ENCODE data around the gene ADAM12.

ADAM12 gene

GRCh38 chr10:126135177-126135576 is 253.1 kb downstream of the ADAM12 start:
- peak in 1 of 5 experiments; percentile 11 for DNase-seq

DNA sequence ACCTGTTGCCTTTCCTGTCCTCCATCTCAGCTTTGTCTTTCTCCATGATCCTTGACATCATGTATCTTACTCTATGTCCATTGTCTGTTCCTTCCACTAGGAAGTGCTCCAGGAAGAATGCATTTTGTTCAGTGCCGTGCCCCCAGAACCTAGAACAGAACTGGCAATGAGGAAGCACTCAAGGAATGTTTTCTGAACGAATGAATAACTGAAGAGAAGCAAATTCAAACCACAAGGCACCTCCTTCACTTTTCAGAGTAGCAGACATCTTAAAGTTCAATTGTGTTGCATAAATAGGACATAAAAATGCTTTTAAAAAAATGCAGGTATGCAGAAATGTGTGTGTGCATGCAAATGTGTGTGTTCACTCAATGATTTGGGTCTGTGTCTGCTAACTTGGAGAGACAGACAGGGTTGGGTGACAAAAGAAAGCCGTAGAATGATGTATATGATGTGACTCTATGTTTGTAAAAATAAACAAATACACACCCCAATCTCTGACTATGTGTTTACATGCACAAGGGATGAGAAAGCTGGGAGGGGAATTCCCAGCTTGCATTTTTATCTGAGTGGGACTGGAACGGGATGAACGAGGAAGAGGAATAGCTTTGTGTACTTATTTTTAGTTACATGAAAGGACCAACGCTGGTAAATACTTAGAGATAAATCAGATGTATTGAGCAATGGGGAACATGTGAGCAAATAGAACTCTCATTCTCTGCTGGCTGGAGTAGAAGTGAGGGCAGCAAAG is 254.2 kb downstream of the ADAM12 start:
- no peak for DNase-seq

- no peak for DNase-seq
These were observed 255.1 kb downstream of the ADAM12 start for GRCh38 chr10:126133082-126133620.

GRCh38 chr10:126131341-126131740 is 256.9 kb downstream of the ADAM12 start:
- DNase-seq: no peak

DNA sequence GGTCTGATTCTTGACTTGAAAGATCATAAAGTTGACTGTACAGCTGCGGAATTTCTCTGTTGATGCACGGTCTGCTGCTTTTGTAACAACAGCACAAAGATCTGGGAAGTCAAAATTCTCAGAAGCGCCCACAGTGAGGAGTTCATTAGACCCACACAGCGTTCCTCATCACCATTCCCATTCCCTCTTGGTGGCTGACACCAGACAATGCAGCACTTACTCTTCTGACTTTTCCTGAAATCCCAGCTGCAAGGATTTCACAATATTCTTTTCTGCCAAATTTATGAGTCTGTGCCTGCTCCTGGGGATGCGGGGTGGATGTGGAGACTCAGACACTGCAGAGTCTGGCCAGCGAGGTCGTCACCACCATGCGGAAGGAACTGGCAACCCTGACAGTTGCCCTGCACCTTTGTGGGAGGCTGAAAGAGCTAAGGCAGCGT is 258.0 kb downstream of the ADAM12 start:
- no peak for DNase-seq

DNA sequence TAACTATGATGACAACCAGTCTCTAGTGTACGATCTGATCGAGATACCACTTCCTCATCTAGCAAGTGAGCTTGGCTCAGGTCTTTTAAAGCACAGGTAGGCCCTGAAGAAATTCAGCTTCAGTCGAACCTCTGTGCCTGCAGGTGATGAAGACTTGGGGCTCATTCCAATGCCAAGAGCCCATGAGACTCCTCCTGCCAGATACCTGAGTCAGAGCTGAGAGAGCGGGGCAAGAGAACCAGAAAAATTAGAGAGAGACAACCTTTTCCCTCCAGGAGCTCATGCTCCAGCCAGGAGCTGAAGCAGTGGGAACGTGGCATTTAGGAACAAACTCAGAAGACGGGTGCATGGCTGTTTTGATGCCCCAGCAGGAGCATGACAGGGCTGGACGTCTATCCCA is 259.3 kb downstream of the ADAM12 start:
- no peak for DNase-seq

DNA sequence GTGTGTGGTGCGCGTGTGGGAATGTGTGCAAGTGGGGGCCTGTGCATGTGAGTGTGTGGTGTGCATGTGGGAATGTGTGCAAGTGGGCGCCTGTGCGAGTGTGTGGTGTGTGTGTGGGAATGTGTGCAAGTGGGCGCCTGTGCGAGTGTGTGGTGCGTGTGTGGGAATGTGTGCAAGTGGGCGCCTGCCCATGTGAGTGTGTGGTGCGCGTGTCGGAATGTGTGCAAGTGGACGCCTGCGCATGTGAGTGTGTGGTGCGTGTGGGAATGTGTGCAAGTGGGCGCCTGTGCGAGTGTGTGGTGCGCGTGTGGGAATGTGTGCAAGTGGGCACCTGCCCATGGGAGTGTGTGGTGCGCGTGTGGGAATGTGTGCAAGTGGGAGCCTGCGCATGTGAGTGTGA is 259.7 kb downstream of the ADAM12 start:
- DNase-seq: no peak

- no peak for DNase-seq
These were observed 260.7 kb downstream of the ADAM12 start for GRCh38 chr10:126127481-126128029.

- DNase-seq: no peak
These were observed 261.4 kb downstream of the ADAM12 start for GRCh38 chr10:126126866-126127265.

- no peak for DNase-seq
These were observed 262.3 kb downstream of the ADAM12 start for GRCh38 chr10:126126023-126126422.

- no peak for DNase-seq
These were observed 263.5 kb downstream of the ADAM12 start for GRCh38 chr10:126124668-126125349.

DNA sequence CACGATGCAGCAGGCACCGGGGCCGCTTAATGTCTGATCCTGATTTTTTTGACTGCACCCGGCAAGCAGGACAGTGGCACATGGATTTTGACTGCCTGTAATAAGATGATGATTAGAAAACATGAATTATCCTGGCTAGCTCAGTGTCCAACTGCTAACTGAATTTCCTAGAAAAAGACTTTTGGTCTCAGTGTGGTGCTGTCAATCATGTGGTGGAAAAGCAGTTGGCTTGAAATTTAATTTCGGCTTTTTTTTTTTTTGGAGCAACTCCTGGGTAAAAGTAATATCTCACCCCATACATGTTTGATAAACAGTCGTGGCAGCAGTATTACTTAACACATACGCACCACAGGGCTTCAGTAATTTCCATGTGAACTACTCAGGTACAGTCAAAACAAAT is 264.2 kb downstream of the ADAM12 start:
- no peak for DNase-seq

DNA sequence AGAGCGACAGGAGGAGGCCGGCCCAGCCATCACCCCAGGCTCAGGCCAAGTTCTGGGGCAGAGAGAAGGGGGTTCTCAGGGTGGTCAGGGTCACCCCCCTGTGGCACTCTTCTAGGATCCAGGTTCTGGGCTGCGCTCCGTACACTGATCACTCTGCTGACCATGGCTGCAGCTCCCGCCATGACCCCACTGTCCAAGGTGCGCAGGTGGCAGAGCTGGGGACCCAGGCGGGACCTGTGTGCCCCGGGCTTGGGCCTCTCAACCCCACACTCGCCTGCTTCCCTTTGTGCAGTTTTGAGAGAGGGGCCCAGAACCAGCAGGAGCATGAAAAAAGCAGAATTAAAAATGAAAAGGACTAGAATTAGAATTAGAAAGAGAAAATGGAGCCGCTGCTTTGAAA is 264.8 kb downstream of the ADAM12 start:
- no peak for DNase-seq

- DNase-seq: no peak
These were observed 265.4 kb downstream of the ADAM12 start for GRCh38 chr10:126122881-126123280.

DNA sequence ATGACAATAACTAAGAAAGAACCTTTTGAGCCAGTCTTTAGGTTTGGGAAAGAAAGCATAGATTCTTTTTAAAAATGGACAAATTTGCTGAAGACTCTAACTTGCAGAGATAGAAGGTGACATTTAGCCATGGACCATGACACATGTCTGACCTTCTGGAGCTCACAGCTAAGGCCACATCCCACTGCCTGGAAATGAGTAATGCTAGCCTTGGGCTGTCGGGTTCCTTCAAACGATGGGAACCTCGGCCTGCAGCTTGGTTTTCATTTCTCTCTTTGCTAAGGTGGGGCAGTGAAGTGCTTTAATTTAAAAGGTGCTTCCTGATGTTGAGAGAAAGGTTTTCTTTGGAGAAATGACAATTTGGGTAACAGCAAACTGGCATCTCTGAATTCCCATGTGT is 268.7 kb downstream of the ADAM12 start:
- DNase-seq: no peak

- no peak for DNase-seq
These were observed 269.8 kb downstream of the ADAM12 start for GRCh38 chr10:126118476-126118875.

DNA sequence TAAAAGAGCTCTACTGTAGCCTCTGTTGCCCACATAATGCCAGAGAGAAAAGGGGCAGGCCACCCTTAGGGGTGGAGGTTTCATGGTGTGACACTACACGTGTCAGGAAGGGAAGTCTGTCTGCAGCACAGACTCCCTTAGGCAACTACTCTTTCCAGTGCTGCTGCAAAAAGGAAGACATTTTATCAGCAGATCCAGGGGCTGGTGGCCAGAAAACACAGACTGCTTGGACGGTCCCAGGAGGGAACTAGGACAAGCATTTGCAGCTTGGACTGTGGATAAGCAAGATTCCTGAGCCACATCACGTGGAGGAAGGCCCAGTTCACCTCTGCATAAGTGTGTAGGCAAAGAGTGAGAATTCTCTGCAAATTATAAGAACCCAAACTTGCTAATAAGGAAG is 271.1 kb downstream of the ADAM12 start:
- DNase-seq: no peak

DNA sequence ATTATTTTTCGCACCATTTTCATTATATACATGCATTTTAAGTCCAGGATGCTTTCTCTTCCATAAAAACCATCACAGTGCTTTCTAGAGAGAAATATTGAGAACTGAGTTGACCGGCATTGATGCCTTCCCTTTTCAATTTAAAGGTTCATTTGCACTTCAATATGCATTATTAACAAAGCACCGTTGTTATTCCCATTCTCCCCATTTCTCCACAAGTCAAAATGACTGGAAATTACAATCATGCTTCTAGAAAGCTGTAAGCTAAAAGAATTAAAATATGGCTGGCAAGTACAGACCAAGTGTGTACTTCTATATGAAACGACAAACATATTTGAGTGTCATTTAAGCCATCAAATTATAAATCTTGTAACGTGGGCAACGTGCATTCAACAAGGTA is 272.4 kb downstream of the ADAM12 start:
- no peak for DNase-seq

DNA sequence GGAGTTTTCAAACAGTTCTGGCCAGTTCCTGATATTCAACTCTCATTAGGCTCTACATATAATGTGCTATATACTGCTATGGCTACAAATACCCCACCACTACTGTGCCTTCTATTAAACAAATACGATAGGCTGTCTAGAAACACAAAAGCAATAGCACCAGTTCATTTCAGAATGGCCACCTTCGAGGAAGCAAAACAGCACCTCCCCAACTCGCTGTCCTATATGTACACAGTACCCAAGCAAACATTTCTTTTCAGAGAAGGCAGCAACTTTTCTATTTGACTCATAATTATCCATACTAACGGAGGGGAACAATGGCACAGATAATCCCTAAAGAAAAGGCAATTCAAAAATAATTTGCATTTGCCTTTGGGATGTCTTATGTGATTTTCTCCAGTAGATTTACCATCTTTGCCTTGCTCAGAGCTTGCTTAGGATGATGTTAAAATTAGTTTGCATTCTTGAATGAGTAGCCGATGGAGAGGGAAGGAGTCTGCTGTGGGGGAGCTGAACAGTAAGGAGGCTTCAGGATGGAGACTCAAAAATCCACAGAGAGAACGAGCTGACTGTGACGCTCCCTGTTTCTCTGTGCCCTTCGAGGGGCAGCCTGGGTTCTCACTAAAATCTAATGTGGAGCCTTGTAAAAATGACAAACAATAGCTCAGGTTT is 273.3 kb downstream of the ADAM12 start:
- no peak for DNase-seq

- DNase-seq: no peak
These were observed 276.8 kb downstream of the ADAM12 start for GRCh38 chr10:126111516-126111915.

- DNase-seq: no peak
These were observed 277.6 kb downstream of the ADAM12 start for GRCh38 chr10:126110489-126111180.

DNA sequence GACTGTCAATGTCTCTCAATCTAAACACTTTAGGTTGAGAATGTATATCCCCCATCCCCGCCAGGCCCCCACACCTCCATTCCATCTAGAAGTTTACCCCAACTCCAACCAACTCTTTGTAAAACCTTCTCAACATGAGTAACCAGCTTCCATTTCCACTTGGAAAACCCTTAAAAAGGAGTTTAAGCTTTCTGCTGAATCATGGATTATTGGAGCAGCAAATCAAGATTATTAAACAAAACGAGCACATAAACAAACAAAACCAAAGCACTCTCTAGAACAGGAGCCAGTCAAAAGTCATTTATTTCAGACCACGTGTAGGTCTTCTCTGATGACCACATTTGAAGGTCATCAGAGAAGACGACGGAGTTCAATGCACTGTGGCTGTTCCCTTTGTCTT is 278.4 kb downstream of the ADAM12 start:
- DNase-seq: no peak

DNA sequence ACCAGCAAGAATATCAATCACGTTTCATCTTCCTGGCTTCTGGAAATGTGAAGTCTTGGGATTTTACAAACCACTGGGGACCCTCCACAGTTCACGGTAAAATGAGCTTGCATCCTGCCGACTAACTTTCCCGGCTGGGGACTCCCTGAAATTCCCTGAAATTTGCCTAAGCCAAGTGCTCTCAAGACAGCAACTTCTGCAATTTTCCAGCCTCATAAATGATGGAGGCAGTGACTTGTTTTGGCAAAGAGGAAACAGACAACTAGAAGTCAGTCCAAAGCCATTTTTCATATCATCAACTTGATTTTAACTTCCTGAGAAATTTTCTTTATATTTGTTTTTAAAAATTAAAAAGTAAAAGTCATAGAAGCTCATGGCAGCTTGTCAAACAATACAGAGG is 279.6 kb downstream of the ADAM12 start:
- DNase-seq: no peak
